Suprapubic skin (tissue), 3 donors: ENCODE data around the gene EEFSEC.

ENCODE experiments used
- CTCF ChIP-seq, 2 donors: fragments of 200-600 bp in 1 of 2; fragments of 450-650 bp in 1 of 2; sonication (generic) in 1 of 2; IDR thresholded peaks; one replicate each; pipeline ENCODE4 v1.5.1; 2016 to 2019; ENCODE audit warnings: antibody characterized with exemption in 2 of 2, mild to moderate bottlenecking in 1 of 2, moderate library complexity in 1 of 2
- POLR2AphosphoS5 ChIP-seq, 3 donors: sonication (generic); formaldehyde crosslinking; IDR thresholded peaks; one replicate each; pipeline ENCODE4 v1.6.1; 2017; ENCODE audit warnings: antibody characterized with exemption in 3 of 3

DNA sequence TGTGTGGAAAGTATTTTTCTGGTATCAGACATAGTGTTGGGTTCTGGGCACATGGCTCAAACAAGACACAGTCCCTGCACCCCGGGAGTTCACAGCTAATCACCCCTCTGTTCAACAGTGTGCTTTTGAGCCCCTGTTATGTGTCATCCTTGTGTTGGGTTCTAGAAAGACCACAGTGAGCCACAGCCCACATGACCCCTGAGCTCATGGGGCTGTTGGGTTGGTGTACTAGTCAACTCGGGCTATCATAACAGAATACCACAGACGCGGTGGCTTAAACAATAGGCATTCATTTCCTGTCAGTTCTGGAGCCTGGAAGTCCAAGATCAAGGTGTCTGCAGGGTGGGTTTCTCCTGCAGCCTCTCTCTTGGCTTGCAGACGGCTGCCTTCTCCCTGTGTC lies 213.4 kb downstream of the EEFSEC start:
- TF ChIP-seq CTCF (IDR thresholded peaks at IDR 0.05) (no peak), POLR2AphosphoS5 (IDR thresholded peaks at IDR 0.05) (no peak)
